Osteoblast (primary cell): Measurements from ENCODE around the gene RPS6KA5. TPM values are rescaled to one million over a fixed set of nuclear protein-coding genes. Genes with fewer than 3 reads are reported as not detected.

ENCODE experiments used
- DNase-seq: peaks from one replicate; pipeline ENCODE4 v3.0.0; 2011; ENCODE audit warnings: low spot score, mixed read lengths; ENCODE audit not compliant: insufficient read length; ENCODE audit errors: missing footprints
- H2AFZ ChIP-seq: 2 replicates; pipeline ENCODE4 v1.6.0; 2011; ENCODE audit warnings: mild to moderate bottlenecking, low read length
- H3K27ac ChIP-seq: 2 replicates; pipeline ENCODE4 v1.5.1; 2011; ENCODE audit warnings: mild to moderate bottlenecking, low read depth, low read length, moderate library complexity
- H3K27me3 ChIP-seq: 2 replicates; pipeline ENCODE4 v1.6.0; 2012; ENCODE audit warnings: mild to moderate bottlenecking, control low read depth, inconsistent platforms, low read length, moderate library complexity; ENCODE audit not compliant: insufficient read depth
- H3K36me3 ChIP-seq: 2 replicates; pipeline ENCODE4 v1.5.1; 2011; ENCODE audit warnings: mild to moderate bottlenecking, low read length, control low read depth, moderate library complexity; ENCODE audit not compliant: insufficient read depth
- H3K4me1 ChIP-seq: 2 replicates; pipeline ENCODE4 v1.5.1; 2011; ENCODE audit warnings: mild to moderate bottlenecking, low read length, control low read depth, moderate library complexity; ENCODE audit not compliant: insufficient read depth
- H3K4me2 ChIP-seq: 2 replicates; pipeline ENCODE4 v1.6.0; 2011; ENCODE audit warnings: mild to moderate bottlenecking, low read length; ENCODE audit not compliant: insufficient read depth
- H3K4me3 ChIP-seq: fragments of 200-600 bp; sonication (generic); 3 replicates; pipeline ENCODE4 v1.5.1; 2012; ENCODE audit warnings: mild to moderate bottlenecking, low read length, inconsistent platforms; ENCODE audit not compliant: insufficient read depth
- H3K79me2 ChIP-seq: 2 replicates; pipeline ENCODE4 v1.6.0; 2012; ENCODE audit warnings: mild to moderate bottlenecking, low read length, control low read depth, inconsistent platforms; ENCODE audit not compliant: insufficient read depth
- H3K9me3 ChIP-seq: 2 replicates; pipeline ENCODE4 v1.5.1; 2011; ENCODE audit warnings: low read depth, low read length, control low read depth
- H4K20me1 ChIP-seq: 2 replicates; pipeline ENCODE4 v1.6.0; 2012; ENCODE audit warnings: mild to moderate bottlenecking, low read length, control low read depth; ENCODE audit not compliant: insufficient read depth
- total RNA-seq: library from RNA; depleted of rRNA; stranded (reverse); fragments of >200 nt; gene quantifications from 2 replicates; pipeline ENCODE4 v1.2.3, GENCODE V29; 2012
- TF ChIP-seq, protein P1 (sequence below): IDR thresholded peaks from 2 replicates; pipeline ENCODE4 v1.5.1; 2011; ENCODE audit warnings: mild to moderate bottlenecking, low read depth, low read length, moderate library complexity; ENCODE audit errors: extremely low read depth

Gene RPS6KA5
- total RNA-seq, 1 donor = 1.4 TPM

DNA sequence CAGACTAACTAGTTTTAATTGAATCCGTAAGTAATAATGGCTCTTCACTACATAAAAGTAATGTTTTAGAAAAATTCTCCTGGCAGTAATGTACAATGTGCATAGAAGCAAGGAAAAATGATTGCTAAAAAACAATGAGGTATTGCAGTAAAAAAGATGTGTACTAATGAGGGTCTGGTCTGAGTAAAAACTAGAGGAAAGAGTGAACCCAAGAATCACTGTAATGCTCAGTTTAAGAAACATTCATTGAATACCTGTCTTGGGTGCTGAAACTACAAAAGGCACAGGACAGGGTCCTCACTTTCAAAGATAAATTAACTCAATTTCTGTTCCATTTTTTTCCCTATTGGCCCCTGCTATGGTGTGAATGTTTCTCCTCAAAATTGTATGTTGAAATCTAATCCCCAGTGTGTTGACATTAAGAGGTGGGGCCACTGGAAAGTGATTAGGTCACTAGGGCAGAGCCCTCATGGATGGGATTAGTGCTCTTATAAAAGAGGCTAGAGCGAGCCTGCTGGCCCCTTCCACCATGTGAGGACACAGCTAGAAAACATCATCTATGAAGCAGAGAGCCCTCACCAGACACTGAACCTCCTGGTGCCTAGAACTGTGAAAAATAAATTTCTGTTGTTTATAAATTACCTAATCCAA lies 51.6 kb downstream of the RPS6KA5 start:
- no peak overlapping the region for H2AFZ ChIP-seq
- no peaks in the 10 kb centered on the region for H3K4me1 ChIP-seq
- H3K4me2 ChIP-seq = no peak overlapping the region
- DNase-seq = no peak
- H3K27me3 ChIP-seq = no peaks in the 10 kb centered on the region
- H3K4me3 ChIP-seq = no peak overlapping the region
- no peaks in the 10 kb centered on the region for H3K79me2 ChIP-seq
- H4K20me1 ChIP-seq = no peaks in the 10 kb centered on the region
- H3K36me3 ChIP-seq = no peaks in the 10 kb centered on the region
- H3K27ac ChIP-seq = no peak overlapping the region
- TF ChIP-seq, protein P1, sequence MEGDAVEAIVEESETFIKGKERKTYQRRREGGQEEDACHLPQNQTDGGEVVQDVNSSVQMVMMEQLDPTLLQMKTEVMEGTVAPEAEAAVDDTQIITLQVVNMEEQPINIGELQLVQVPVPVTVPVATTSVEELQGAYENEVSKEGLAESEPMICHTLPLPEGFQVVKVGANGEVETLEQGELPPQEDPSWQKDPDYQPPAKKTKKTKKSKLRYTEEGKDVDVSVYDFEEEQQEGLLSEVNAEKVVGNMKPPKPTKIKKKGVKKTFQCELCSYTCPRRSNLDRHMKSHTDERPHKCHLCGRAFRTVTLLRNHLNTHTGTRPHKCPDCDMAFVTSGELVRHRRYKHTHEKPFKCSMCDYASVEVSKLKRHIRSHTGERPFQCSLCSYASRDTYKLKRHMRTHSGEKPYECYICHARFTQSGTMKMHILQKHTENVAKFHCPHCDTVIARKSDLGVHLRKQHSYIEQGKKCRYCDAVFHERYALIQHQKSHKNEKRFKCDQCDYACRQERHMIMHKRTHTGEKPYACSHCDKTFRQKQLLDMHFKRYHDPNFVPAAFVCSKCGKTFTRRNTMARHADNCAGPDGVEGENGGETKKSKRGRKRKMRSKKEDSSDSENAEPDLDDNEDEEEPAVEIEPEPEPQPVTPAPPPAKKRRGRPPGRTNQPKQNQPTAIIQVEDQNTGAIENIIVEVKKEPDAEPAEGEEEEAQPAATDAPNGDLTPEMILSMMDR = no peak
- no peaks in the 10 kb centered on the region for H3K9me3 ChIP-seq

DNA sequence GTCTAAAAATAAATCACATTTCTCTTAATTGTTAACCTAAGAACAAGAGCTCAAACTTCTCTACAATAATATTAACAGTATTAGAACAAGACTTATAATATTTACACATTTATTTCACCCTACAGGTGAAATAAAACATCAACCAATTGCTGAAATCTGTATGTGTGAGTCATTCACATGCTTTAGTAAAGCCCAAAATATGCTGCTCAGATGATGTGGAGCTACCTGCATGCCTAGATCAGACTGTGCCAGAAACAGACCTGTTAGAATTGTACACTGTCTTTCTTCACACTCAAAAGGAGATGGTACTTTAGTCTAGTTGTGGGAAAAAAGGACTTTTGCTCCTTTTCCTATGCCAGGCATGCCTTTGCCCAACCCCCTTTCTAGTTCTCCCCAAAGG lies 54.7 kb downstream of the RPS6KA5 start:
- no peaks in the 10 kb centered on the region for H3K9me3 ChIP-seq
- H3K27me3 ChIP-seq = no peaks in the 10 kb centered on the region
- no peaks in the 10 kb centered on the region for H3K79me2 ChIP-seq
- no peaks in the 10 kb centered on the region for H3K4me1 ChIP-seq
- no peak overlapping the region for H3K4me3 ChIP-seq
- H4K20me1 ChIP-seq = no peaks in the 10 kb centered on the region
- H2AFZ ChIP-seq = no peak overlapping the region
- H3K27ac ChIP-seq = no peak overlapping the region
- DNase-seq = no peak
- H3K36me3 ChIP-seq = no peaks in the 10 kb centered on the region
- TF ChIP-seq, protein P1 = no peak
- H3K4me2 ChIP-seq = no peak overlapping the region

DNA sequence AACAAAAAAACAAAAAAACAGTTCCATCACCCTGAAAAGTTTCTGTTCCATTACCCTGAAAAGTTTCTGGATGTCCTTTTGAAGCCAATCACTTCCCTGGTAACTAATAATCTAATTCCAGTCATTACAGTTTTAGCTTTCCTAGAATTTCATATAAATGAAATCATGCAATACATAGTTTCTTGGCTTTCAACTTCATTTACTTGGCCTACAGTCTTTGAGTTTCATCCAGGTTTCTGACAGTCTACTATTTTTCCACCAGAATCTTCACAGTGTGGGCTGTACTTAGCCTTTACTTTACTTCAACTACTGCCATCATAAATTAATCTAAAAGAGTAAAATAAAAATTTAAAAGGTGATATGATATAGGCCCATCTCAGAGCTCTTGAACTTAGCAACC lies 55.5 kb downstream of the RPS6KA5 start:
- no peaks in the 10 kb centered on the region for H3K4me1 ChIP-seq
- H3K36me3 ChIP-seq = no peaks in the 10 kb centered on the region
- TF ChIP-seq, protein P1 = no peak
- H3K9me3 ChIP-seq = no peaks in the 10 kb centered on the region
- no peaks in the 10 kb centered on the region for H3K27me3 ChIP-seq
- H3K4me3 ChIP-seq = no peak overlapping the region
- no peak overlapping the region for H2AFZ ChIP-seq
- no peaks in the 10 kb centered on the region for H4K20me1 ChIP-seq
- H3K27ac ChIP-seq = no peak overlapping the region
- DNase-seq = no peak
- no peak overlapping the region for H3K4me2 ChIP-seq
- H3K79me2 ChIP-seq = no peaks in the 10 kb centered on the region

DNA sequence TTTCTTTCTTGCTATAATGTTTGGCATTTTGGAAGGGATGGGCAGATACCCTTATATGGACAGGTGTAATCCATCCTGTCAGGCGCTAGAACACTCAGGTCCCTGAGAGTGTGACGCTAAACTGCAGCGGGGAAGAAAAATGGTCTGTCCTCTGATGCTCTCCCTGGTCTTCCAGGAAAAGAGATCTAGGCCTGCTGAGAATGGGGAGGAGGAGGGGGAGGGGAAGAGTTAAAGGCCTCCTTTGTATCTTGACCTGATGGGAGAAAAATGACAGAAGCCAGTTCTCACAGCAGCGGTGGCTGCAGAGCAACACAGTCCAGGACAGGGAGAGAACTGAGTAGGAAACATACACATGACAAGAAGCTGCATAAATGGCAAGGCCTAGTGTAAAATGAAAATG lies 61.1 kb downstream of the RPS6KA5 start:
- no peaks in the 10 kb centered on the region for H3K4me1 ChIP-seq
- H3K4me2 ChIP-seq = no peak overlapping the region
- no peaks in the 10 kb centered on the region for H3K9me3 ChIP-seq
- no peak overlapping the region for H2AFZ ChIP-seq
- H3K79me2 ChIP-seq = no peaks in the 10 kb centered on the region
- no peak overlapping the region for H3K27ac ChIP-seq
- H4K20me1 ChIP-seq = no peaks in the 10 kb centered on the region
- no peaks in the 10 kb centered on the region for H3K27me3 ChIP-seq
- no peak overlapping the region for H3K4me3 ChIP-seq
- TF ChIP-seq, protein P1 = no peak
- no peak for DNase-seq
- H3K36me3 ChIP-seq = no peaks in the 10 kb centered on the region
